HG02610 (cell line): ENCODE data around the gene GCNT2.
"Not testable (repeated sequence)": the region's sequence is repeated elsewhere in the genome, so short reads cannot be mapped to it uniquely, and the experiment has no call there.

Source experiments
- ATAC-seq: cut with Tn5 transposase; IDR thresholded peaks from one replicate; pipeline ENCODE4 v1.9.1; 2021; ENCODE audit warnings: mild to moderate bottlenecking, moderate library complexity; ENCODE audit not compliant: unreplicated experiment

Gene GCNT2

DNA sequence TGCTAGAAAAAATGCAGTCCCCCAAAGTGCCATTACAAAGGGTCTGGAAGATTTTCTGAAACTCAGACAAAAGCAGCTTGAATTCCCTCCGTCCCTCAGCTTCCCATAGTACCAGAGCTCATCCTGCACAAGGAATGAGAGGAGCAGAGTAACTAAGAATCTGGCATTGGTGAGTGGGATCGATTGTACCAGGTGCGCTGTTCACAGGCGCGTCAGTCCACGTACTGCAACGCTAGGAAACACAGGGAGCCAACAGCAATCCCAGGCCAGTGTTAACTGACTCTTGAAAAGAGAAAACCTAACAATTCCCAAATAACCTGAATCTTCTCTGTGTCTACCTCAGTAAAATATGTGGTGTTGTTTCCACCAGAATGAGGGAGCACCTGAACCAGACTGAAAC is 77.9 kb downstream of the GCNT2 start:
- no peak for ATAC-seq

DNA sequence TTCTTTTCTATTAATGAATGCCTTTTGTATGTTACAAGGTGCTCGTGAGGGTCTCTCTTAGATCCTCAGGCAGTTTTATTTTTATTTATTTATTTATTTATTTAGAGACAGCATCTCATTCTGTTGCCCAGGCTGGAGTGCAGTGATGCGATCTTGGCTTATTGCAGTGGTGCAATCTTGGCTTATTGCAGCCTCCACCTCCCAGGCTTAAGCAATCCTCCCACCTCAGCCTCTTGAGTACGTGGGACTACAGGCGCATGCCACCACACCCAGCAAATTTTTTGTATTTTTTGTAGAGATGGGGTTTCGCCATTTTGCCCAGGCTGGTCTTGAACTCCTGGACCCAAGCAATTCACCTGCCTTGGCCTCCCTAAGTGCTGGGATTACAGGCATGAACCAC is 79.5 kb downstream of the GCNT2 start:
- ATAC-seq: not testable (repeated sequence)

DNA sequence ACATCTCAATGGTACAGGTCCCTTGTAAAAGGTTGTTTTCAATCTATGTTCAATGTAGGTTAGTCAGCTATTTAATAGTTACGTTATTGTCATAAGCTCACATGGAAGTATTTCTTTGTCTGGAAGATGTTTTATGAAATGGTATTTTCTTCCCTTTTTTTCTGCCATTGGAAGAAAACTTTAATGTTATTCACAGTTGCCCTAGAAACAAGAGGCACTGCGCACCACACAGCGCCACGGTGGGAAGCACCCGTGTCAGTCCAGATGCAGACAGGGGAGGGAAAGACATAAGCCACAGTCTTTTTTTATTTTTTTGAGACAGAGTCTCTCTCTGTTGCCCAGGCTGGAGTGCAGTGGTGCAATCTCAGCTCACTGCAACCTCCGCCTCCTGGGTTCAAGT is 82.1 kb downstream of the GCNT2 start:
- ATAC-seq: no peak

DNA sequence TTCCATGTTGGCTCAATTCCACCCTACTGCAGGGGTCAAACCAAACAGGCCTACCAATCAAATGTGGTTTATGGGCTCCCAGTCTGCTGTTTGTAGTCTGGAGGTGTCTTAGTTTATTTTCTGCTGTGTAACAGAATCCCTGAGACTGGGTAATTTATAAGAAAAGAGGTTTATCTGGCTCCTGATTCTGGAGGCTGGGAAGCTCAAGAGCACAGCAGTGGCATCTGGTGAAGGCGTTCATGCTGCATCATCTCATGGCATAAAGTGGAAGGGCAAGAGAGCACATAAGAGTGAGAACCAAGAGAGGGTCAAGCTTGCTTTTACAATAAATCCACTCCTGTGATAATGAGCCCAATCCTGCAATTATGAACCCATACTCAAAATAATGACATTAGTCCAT is 87.9 kb downstream of the GCNT2 start:
- ATAC-seq: no peak

DNA sequence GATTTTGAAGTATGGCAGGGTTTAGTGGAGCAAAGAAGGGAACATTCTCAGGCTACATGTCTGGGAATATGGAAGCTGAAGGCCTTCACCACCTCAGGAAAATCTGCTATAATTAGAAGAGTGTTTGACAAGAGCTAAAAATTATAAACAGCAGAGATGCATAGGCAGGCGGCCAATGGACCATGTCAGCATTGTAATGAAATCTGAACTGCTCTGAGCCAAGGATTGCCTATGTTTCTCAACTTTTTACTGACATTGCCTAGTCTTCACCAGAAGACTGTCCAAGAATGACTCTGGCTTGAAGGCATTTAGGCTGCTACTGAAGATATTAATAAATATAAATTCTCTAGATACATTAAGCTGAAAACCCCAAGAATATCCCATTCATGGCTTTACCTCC is 89.1 kb downstream of the GCNT2 start:
- no peak for ATAC-seq

DNA sequence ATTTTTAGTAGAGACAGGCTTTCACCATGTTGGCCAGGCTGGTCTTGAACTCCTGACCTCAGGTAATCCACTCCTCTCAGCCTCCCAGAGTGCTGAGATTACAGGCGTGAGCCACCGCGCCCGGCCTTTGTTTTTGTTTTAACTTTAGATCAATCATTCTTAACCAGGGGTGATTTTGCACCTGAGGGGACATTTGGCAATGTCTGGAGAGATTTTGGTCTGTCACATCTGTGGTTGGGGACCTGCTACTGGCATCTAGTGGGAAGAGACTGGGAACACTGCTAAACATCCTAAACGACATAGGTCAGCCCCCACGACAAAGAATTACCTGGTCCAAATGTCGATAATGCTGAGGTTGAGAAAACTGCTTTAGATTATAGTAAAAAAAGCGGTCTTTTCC is 91.0 kb downstream of the GCNT2 start:
- no peak for ATAC-seq

DNA sequence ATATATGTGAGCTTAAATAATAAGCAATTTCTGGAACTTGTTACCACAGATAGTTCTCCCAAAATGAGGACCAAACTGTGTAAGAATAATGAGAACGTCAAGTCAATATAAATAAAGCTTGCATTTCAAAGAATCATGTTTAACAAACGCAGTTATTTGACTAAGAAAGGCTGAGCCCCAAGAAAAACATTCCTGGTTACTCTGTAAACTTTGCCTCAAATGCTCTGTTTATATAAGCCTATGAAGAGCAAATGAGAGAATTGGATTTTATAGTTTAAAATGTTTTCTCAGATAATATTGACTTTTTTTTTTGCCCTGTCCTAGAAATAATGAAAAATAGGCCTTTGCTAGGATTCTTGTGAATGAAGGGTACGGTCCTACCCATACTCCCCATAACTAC is 91.9 kb downstream of the GCNT2 start:
- ATAC-seq: no peak

DNA sequence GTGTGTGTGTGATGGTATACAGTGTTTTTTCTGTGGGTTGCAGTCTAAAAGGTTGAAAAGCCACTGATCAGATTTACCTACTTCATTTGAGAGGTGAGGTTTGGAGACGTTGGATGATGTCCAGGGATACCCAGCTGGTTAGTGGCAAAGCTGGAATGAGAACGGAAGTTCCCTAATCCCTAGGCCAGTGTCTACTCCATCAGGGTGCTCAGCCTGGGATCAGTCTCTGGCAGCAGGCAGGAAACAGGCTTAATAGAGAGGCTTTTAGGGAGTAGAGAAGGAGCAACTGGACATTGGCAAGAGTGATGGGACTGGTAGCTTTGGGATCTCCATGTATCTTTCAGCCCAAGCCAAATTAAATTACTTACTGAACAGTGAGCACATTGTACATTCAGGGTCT is 92.6 kb downstream of the GCNT2 start:
- no peak for ATAC-seq

DNA sequence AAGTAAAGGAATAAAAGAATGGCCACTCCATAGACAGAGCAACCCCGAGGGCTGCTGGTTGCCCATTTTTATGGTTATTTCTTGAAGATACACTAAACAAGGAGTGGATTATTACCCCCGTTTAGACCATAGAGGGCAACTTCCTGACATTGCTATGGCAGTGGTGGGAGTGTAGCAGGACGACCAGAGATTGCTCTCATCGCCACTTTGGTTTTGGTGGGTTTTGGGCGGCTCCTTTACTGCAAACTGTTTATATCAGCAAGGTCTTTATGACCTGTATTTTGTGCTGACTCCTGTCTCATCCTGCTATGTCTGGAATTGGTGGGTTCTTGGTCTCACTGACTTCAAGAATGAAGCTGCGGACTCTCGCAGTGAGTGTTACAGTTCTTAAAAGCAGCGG is 94.5 kb downstream of the GCNT2 start:
- ATAC-seq: no peak

DNA sequence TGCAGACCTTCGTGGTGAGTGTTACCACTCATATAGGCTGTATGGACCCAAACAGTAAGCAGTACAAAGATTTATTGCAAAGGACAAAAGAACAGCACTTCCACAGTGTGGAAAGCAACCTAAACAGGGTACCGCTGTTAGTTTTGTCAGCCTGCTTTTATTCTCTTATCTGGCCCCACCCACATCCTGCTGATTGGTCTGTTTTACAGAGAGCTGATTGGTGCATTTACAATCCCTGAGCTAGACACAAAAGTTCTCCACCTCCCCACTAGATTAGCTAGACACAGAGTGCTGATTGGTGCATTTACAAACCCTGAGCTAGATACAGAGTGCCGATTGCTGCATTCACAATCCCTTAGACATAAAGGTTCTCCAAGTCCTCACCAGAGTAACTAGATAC is 95.1 kb downstream of the GCNT2 start:
- not testable (repeated sequence) for ATAC-seq

DNA sequence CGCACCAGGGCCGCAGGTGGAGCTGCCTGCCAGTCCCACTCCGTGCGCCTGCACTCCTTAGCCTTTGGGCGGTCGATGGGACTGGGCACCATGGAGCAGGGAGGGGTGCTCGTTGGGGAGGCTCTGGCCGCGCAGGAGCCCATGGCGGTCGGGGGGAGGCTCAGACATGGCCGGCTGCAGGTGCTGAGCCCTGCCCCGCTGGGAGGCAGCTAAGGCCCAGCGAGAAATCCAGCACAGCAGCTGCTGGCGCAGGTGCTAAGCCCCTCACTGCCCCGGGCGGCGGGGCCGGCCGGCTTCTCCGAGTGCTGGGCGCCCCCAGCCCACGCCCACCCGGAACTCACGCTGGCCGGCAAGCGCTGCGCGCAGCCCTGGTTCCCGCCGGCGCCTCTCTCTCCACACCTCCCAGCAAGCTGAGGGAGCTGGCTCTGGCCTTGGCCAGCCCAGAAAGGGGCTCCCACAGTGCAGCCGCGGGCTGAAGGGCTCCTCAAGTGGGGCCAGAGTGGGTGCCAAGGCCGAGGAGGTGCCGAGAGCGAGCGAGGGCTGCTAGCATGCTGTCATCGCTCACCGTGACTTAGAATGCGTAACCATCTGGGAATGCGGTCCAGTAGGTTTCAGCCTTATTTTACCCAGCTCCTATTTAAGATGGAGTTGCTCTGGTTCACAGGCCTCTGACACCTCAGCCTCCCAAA is 96.0 kb downstream of the GCNT2 start:
- ATAC-seq: no peak

DNA sequence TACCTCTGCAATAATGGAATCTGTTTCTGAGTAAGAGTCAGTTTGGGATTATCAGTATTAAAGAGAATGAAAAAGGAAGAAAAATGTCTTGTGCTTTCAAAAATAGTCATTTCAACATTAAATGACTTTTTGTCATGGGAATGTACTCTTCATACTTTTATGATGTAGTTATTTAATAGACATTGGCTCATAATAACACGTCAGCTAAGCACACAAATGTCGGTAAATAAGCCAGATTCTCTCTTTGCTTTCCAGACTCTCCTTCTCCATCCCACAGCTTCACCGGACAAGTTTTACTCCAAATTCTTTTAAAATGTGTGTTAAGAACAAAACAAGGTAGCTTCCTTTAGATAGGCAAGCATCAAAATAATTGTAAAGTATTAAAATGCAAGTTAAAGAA is 97.3 kb downstream of the GCNT2 start:
- ATAC-seq: no peak

DNA sequence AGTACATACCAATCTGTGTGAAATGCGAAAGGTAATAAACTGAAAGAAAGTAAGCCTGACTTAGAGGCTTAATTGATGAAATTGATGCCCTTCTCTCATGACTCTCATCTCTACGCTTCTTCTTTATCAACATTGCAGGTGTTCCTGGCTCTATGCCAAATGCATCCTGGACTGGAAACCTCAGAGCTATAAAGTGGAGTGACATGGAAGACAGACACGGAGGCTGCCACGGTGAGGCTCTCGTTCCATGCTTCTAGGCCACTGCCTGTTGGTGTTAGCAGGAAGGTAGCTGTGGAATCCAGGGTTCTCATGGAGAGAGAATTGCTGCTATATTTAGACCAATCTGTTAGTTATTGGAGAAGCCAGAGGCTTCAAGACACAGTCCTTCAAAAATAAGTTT is 100.1 kb downstream of the GCNT2 start:
- no peak for ATAC-seq

DNA sequence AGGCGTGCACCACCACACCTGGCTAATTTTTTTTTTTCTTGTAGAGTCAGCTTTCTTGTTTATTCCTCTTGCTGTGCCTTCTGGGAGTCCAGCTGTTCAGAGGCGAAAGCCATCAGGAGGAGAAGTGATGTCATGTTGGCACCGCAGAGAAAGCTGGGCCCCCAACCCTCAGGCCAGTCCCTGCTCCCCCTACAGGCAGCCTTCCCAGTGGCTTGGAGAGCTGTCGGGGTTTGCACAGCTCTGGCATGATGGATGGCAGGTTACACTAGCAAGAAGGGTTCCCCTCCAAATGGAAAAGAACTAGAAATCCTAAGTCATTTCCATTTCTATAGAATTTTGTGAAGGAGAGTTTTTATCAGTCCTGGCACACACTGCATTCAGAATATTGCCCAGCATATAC is 100.7 kb downstream of the GCNT2 start:
- ATAC-seq: no peak

DNA sequence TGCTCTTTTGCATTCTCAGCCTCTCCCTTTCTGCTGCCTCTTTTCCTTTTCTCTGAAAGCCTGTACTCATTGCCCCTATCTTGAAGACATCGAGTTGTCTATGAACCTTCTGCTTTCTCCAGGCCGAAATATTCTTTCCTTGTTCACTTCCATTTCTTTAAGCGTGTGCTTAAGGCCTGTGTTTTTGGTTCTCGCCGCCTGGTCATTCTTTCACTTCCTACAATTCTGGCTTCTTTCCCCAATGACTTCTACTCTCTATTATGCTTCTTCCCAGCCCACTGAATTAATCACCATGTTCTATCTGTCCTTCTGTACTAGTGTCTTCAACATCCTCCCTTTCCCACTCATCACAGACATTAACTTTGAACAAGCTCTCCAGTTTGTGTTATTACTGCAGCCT is 103.7 kb downstream of the GCNT2 start:
- no peak for ATAC-seq

DNA sequence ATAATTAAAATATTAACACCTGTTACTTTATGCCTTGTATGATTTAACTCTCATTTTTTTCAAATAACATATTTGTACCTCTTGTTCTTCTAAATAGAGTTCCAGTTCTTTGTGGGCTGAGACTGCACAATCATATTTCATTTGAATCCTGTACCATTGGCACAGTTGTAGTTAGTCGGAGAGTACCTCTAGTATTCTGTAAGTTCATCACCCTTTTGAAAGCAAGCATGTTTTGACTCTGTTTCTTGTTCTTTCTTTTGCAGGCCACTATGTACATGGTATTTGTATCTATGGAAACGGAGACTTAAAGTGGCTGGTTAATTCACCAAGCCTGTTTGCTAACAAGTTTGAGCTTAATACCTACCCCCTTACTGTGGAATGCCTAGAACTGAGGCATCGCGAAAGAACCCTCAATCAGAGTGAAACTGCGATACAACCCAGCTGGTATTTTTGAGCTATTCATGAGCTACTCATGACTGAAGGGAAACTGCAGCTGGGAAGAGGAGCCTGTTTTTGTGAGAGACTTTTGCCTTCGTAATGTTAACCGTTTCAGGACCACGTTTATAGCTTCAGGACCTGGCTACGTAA is 105.1 kb downstream of the GCNT2 start:
- no peak for ATAC-seq

DNA sequence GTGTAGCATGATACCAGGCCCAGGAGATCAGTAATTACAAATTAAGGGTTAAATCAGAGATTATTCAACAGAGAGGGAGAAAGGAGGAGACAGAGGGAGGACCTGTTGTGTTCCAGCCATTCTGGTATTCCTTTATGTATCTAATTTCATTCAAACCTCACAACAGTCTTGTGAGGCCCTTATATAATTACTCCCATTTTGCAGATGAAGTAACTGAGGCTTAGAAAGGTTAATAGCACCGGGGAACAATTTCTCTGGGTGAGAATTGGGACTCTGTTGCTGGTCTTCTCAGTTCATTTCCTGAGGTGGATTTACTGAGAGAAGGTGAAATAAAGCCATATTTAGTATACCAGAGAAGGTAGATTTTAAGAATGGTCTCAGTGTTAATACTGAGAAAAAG is 106.6 kb downstream of the GCNT2 start:
- no peak for ATAC-seq

DNA sequence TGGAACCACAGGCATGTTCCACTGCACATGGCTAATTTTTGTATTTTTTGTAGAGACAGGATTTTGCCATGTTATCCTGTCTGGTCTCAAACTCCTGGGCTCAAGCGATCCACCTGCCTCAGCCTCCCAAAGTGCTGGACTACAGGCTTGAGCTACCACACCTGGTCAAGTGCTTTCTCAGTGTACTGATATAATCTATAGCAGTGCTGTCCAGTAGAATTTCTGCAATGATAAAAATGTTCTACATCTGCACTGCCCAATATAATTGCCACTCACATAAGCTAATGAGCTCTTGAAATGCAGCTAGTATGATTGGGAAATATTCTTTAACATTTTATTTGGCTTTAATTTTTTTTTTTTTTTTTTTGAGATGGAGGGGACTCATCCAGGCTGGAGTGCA is 109.0 kb downstream of the GCNT2 start:
- no peak for ATAC-seq

DNA sequence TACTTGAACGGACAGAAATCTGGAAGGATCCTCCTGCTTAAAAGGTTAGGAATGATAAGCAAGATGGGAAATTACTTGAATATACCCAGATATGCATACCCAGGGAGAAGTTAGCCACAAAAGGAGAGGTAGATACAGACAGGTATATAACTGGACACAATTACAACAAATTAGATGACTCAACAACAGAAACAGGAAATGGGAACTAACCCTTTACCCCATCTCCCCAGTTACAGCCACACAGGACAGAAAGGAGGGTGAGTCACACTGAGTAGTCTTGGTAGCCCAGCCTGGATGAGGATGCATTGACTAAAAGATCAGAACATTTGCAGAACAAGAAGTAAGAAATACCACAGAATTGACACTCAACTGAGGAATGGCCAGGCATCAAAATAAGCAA is 112.1 kb downstream of the GCNT2 start:
- ATAC-seq: peak; percentile 99

DNA sequence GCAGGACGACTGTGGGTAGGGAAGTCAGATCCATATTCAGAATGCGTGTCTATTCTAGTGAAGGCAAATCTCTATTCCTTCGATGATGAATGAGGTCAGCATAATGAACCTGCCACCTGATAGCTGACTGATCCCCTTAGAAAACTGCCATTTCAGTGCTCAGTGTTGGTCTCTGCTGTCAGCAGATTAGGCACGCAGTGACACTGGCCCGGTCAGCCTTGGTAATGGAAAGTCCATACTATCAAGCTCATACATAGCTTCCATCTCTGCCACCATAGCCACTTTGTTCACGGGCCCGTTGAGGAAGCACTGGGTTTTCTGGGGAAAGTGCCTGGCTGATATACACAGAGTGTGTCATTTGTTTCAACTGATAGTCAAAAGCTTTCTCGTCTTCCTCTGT is 119.3 kb downstream of the GCNT2 start:
- no peak for ATAC-seq

DNA sequence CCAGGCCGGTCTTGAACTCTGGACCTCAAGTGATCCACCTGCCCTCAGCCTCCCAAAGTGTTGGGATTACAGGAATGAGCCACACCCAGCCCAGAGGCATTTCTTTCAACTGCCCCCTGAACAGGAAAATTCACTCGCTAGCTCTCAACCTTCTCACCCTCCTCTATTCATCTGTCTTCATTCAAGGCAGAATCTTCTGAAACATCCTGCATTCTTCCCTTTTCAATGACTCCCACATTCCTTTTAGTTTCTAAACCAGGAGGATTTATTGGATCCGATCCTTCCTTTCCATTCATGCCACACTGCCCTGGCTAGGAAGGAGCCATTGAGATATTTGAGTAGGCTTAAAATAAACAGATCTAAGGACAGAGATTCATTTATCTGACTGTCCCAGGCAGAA is 120.4 kb downstream of the GCNT2 start:
- no peak for ATAC-seq

DNA sequence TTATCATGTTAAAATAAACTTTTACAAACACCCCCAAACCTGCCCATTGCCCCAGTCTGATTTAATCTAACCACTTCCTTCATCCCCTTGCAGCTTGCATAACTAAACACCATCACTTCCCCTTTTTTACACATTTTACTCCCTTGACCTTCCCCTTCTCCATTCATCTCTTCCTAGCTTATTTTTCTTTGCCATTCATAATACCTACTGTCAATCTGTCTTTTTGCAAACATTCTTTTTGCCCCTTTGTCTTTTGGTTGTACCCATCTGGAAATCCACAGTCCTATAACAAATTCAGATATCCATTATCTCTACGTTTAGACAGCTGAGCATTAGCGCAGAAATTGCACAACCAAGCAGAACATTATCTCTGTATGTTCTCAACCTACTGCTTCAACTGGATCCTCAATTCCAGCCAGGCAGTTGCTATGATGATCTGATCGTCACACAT is 122.1 kb downstream of the GCNT2 start:
- peak; percentile 91 for ATAC-seq

DNA sequence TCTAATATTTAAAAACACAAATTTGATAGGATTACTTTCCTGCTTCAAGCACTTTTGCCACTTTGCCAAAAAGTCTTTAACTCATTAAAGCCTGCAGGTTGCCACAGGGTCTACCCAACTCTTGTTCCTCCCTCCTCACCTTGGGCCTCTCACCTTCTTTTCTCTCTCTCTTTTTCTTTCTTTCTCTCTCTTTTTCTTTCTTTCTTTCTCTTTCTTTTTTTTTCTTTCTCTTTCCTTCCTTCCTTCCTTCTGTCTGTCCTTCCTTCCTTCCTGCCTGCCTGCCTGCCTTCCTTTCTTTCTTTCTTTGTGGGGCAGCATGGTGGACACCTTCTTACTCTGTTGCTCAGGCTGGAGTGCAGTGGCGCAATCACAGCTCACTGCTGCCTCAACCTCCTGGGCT is 123.1 kb downstream of the GCNT2 start:
- ATAC-seq: no peak
